ENCODE results near the gene STK32B.
"Not testable (repeated sequence)": the region's sequence is repeated elsewhere in the genome, so short reads cannot be mapped to it uniquely, and the experiment has no call there.

Gene STK32B

DNA sequence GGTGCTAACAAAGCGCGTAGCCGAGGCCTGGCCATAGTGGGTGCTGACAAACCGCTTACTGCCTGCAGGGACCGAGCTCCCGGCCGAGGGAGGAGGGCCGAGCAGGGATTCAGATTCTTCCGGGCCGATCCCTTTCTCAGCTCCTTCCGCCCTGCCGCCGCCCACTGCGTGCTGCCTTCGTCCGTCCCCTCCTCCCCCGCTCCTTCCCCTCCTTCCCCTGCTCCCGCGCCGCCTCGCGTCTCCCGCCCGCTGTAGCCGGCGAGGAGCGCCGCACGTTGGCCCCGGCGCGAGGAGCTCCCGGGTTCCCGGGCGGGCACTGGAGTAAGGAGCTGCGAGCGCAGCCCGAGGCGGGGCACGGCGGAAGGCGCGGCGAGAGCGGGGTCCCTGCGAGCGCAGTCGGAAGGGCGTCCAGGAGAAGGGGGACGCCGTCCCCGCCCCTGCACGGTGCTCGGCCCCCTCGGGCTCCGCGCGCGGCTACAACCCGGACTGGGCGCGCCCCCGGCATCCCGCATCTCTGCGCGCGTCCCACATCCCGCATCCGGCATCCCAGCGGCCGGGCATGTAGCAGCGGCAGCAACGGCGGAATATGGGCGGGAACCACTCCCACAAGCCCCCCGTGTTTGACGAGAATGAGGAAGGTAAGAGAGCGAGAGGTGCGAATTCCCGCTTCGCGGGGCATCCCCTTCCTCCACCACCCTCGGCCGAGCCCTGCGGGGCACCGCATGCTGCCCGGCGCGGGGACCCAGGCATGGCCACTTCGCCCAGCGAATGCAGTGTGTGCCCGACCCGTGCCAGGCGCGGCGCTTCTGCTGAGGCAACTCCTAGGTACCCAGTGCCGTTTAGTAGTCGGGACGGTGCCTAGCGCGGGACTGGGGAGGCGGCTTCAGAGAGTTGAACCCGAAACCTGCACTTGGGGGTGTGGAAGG lies at the start of gene STK32B:
Gene STK32B, plus strand, starts transcription at position 203 of the 926 bp plus-strand sequence.
- Histone ChIP-seq H2AFZ (peak within 1 kb of the TSS; percentile 62), H3K27me3 (ENCODE audit: control insufficient read depth, insufficient read depth, low read length) (no peaks in the 10 kb centered on the region), H3K4me1 (no peaks in the 10 kb centered on the region), H3K4me2 (ENCODE audit: low read length) (peak within 1 kb of the TSS; percentile 61), H3K79me2 (no peaks in the 10 kb centered on the region), H3K9me3 (ENCODE audit: control insufficient read depth, low read length) (no peaks in the 10 kb centered on the region), H3K9ac (no peak within 1 kb of the TSS), H3K27ac (no peak within 1 kb of the TSS), H3K4me3 (ENCODE audit: low read depth, low read length) (peak within 1 kb of the TSS; percentile 32), H3K36me3 (ENCODE audit: control insufficient read depth, insufficient read depth, low read length) (no peaks in the 10 kb centered on the region)
- TF ChIP-seq, protein P1, sequence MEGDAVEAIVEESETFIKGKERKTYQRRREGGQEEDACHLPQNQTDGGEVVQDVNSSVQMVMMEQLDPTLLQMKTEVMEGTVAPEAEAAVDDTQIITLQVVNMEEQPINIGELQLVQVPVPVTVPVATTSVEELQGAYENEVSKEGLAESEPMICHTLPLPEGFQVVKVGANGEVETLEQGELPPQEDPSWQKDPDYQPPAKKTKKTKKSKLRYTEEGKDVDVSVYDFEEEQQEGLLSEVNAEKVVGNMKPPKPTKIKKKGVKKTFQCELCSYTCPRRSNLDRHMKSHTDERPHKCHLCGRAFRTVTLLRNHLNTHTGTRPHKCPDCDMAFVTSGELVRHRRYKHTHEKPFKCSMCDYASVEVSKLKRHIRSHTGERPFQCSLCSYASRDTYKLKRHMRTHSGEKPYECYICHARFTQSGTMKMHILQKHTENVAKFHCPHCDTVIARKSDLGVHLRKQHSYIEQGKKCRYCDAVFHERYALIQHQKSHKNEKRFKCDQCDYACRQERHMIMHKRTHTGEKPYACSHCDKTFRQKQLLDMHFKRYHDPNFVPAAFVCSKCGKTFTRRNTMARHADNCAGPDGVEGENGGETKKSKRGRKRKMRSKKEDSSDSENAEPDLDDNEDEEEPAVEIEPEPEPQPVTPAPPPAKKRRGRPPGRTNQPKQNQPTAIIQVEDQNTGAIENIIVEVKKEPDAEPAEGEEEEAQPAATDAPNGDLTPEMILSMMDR (IDR thresholded peaks at IDR 0.05), result no peak

DNA sequence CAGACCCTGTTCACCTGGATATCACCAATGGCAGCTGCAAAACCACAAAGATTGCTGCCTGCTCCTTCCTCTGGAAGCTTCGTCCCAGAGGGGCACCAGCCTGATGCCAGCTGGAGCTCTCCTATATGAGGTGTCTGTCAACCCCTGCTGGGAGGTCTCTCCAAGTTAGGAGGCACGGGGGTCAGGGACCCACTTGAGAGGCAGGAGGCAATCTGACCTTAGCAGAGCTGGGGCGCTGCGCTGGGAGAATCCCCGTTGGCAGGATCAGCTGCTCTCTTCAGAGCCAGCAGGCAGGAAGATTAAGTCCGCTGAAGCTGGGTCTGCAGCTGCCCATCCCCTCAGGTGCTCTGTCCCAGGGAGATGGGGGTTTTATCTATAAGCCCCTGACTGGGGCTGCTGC lies 49.6 kb upstream of the STK32B start:
- H3K4me2 ChIP-seq (ENCODE audit: low read length); H3K79me2 ChIP-seq; H3K4me3 ChIP-seq (ENCODE audit: low read depth, low read length); H3K27me3 ChIP-seq (ENCODE audit: control insufficient read depth, insufficient read depth, low read length); H3K27ac ChIP-seq; H3K9ac ChIP-seq; H2AFZ ChIP-seq; H3K36me3 ChIP-seq (ENCODE audit: control insufficient read depth, insufficient read depth, low read length); H3K9me3 ChIP-seq (ENCODE audit: control insufficient read depth, low read length); H3K4me1 ChIP-seq: not testable (repeated sequence)

DNA sequence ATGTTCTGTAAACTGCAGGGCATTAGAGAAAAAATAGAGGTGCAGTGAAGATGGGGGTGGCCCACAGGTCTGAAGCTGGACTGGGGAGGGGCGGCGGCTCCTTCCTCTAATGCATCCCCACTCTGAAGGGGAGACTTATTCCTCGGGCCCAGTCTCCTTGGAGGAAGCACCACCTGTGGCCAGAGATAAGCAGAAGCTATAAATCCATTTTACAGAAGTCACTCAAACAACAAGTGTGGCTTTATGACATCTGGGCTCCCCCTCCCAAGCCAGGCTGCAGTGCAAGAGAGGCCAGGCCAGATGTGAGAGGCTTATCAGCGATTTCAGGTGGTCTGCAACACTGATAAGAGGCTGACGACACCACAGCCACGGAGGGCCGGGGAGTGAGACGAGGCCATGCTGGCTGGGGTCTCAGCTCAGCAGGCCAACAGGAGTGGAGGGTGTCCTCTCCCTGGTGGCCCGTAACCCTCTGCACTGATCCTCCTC lies 47.9 kb upstream of the STK32B start:
- no peaks in the 10 kb centered on the region for H3K4me1 ChIP-seq
- TF ChIP-seq, protein P1 (IDR thresholded peaks at IDR 0.05), result no peak
- H3K27ac ChIP-seq, result no peak overlapping the region
- no peaks in the 10 kb centered on the region for H3K9me3 ChIP-seq (ENCODE audit: control insufficient read depth, low read length)
- H3K79me2 ChIP-seq, result no peaks in the 10 kb centered on the region
- no peak overlapping the region for H2AFZ ChIP-seq
- no peak overlapping the region for H3K4me3 ChIP-seq (ENCODE audit: low read depth, low read length)
- no peak overlapping the region for H3K9ac ChIP-seq
- no peaks in the 10 kb centered on the region for H3K36me3 ChIP-seq (ENCODE audit: control insufficient read depth, insufficient read depth, low read length)
- no peaks in the 10 kb centered on the region for H3K27me3 ChIP-seq (ENCODE audit: control insufficient read depth, insufficient read depth, low read length)
- no peak overlapping the region for H3K4me2 ChIP-seq (ENCODE audit: low read length)

DNA sequence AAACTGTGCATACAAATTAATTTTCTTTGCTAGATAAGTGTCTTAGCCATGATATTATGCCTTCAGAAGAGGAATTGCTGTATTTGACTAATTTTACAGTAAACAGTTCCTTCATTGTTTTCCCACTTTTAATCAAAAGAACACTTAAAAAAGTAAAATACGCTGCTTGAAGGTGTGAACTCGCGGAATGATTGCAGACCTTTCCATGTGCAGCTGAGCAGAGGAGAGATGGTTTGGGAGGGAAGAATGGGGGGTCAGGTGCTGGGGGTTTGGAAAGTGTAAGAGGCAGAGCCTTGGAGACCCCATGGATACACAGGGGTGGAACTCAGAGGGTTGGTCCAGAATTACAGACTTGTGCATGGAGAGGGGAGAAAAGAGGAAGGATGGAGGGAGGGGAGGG lies 47.4 kb upstream of the STK32B start:
- no peak overlapping the region for H3K9ac ChIP-seq
- no peak overlapping the region for H3K4me2 ChIP-seq (ENCODE audit: low read length)
- H3K4me1 ChIP-seq, result no peaks in the 10 kb centered on the region
- H3K27ac ChIP-seq, result no peak overlapping the region
- TF ChIP-seq, protein P1 (IDR thresholded peaks at IDR 0.05), result no peak
- H3K9me3 ChIP-seq (ENCODE audit: control insufficient read depth, low read length), result no peaks in the 10 kb centered on the region
- no peak overlapping the region for H2AFZ ChIP-seq
- H3K79me2 ChIP-seq, result no peaks in the 10 kb centered on the region
- H3K4me3 ChIP-seq (ENCODE audit: low read depth, low read length), result no peak overlapping the region
- no peaks in the 10 kb centered on the region for H3K36me3 ChIP-seq (ENCODE audit: control insufficient read depth, insufficient read depth, low read length)
- no peaks in the 10 kb centered on the region for H3K27me3 ChIP-seq (ENCODE audit: control insufficient read depth, insufficient read depth, low read length)

DNA sequence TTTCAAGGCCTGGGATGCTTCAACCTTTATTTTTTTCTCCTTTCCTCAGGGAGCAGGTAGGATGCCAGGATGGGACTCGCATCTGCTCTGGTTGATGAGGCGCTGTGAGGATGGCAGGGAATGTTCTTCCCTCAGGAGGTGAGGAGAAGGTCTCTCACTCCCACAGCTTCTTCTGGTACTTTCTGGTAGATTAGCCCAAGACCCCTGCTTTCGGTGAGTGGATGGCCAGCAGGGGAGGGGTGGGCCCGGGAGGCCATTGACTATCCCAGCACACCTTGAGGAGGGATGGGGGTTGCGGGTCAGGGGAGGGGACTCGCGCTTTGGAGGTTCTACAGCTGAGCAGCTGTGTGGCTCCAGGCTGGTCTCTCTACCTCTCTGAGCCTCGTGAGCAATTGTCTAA lies 46.8 kb upstream of the STK32B start:
- no peak overlapping the region for H3K27ac ChIP-seq
- no peaks in the 10 kb centered on the region for H3K79me2 ChIP-seq
- H3K9ac ChIP-seq, result no peak overlapping the region
- no peaks in the 10 kb centered on the region for H3K27me3 ChIP-seq (ENCODE audit: control insufficient read depth, insufficient read depth, low read length)
- H3K4me1 ChIP-seq, result no peaks in the 10 kb centered on the region
- TF ChIP-seq, protein P1 (IDR thresholded peaks at IDR 0.05), result no peak
- no peaks in the 10 kb centered on the region for H3K36me3 ChIP-seq (ENCODE audit: control insufficient read depth, insufficient read depth, low read length)
- no peaks in the 10 kb centered on the region for H3K9me3 ChIP-seq (ENCODE audit: control insufficient read depth, low read length)
- H3K4me2 ChIP-seq (ENCODE audit: low read length), result no peak overlapping the region
- H3K4me3 ChIP-seq (ENCODE audit: low read depth, low read length), result no peak overlapping the region
- no peak overlapping the region for H2AFZ ChIP-seq

DNA sequence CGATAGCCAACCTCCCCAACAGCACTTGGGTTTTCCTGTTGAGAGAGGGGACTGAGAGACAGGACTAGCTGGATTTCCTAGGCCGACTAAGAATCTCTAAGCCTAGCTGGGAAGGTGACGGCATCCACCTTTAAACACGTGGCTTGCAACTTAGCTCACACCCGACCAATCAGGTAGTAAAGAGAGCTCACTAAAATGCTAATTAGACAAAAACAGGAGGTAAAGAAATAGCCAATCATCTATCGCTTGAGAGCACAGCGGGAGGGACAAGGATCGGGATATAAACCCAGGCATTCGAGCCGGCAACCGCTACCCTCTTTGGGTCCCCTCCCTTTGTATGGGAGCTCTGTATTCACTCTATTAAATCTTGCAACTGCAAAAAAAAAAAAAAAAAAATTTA lies 44.3 kb upstream of the STK32B start:
- not testable (repeated sequence) for H2AFZ ChIP-seq; H3K9ac ChIP-seq; H3K27ac ChIP-seq; H3K4me1 ChIP-seq; H3K36me3 ChIP-seq (ENCODE audit: control insufficient read depth, insufficient read depth, low read length); H3K4me2 ChIP-seq (ENCODE audit: low read length); H3K27me3 ChIP-seq (ENCODE audit: control insufficient read depth, insufficient read depth, low read length); H3K79me2 ChIP-seq; H3K9me3 ChIP-seq (ENCODE audit: control insufficient read depth, low read length); H3K4me3 ChIP-seq (ENCODE audit: low read depth, low read length)
